RWPE2 (cell line): Measurements from ENCODE around the gene SLC35F6.

Experiments used
- ATAC-seq: fragments of 200-7000 bp; cut with Tn5 transposase; 3 replicates; pipeline ENCODE4 v1.9.1; 2021; ENCODE audit warnings: low read depth
- DNase-seq: peaks from one replicate; pipeline ENCODE4 v3.0.0-alpha.2; 2020; ENCODE audit warnings: low spot score
- H3K27ac ChIP-seq: fragments of 450-650 bp; 2 replicates; pipeline ENCODE4 v1.5.1; 2017; ENCODE audit warnings: mild to moderate bottlenecking; ENCODE audit not compliant: poor library complexity, severe bottlenecking
- H3K27me3 ChIP-seq: fragments of 250-450 bp; sonication (Bioruptor Pico); 2 replicates; pipeline ENCODE4 v1.5.1; 2021; ENCODE audit warnings: mild to moderate bottlenecking, moderate library complexity; ENCODE audit not compliant: insufficient read depth, poor library complexity, severe bottlenecking
- H3K36me3 ChIP-seq: fragments of 250-450 bp; sonication (Bioruptor Pico); 2 replicates; pipeline ENCODE4 v1.5.1; 2020; ENCODE audit warnings: low read depth, mild to moderate bottlenecking, moderate library complexity
- H3K4me1 ChIP-seq: fragments of 250-450 bp; sonication (Bioruptor Pico); 2 replicates; pipeline ENCODE4 v1.5.1; 2021; ENCODE audit warnings: mild to moderate bottlenecking, moderate library complexity; ENCODE audit not compliant: insufficient read depth, poor library complexity, severe bottlenecking
- H3K4me3 ChIP-seq: fragments of 250-450 bp; sonication (Bioruptor Pico); 2 replicates; pipeline ENCODE4 v1.5.1; 2021; ENCODE audit warnings: mild to moderate bottlenecking, moderate library complexity; ENCODE audit not compliant: severe bottlenecking
- H3K9me3 ChIP-seq: fragments of 250-450 bp; sonication (Bioruptor Pico); 2 replicates; pipeline ENCODE4 v1.5.1; 2021; ENCODE audit warnings: mild to moderate bottlenecking, moderate library complexity; ENCODE audit not compliant: severe bottlenecking
- TF ChIP-seq, protein P1 (sequence below): fragments of 450-650 bp; IDR thresholded peaks from one replicate; pipeline ENCODE4 v1.5.1; 2017; ENCODE audit warnings: mild to moderate bottlenecking, moderate library complexity; ENCODE audit not compliant: poor library complexity, severe bottlenecking

Gene SLC35F6

GRCh38 chr2:26735883-26736588, 28.0 kb upstream of the SLC35F6 start:
- no peaks in the 10 kb centered on the region for H3K27me3 ChIP-seq
- H3K9me3 ChIP-seq, result no peaks in the 10 kb centered on the region
- no peak overlapping the region for H3K27ac ChIP-seq
- TF ChIP-seq, protein P1, sequence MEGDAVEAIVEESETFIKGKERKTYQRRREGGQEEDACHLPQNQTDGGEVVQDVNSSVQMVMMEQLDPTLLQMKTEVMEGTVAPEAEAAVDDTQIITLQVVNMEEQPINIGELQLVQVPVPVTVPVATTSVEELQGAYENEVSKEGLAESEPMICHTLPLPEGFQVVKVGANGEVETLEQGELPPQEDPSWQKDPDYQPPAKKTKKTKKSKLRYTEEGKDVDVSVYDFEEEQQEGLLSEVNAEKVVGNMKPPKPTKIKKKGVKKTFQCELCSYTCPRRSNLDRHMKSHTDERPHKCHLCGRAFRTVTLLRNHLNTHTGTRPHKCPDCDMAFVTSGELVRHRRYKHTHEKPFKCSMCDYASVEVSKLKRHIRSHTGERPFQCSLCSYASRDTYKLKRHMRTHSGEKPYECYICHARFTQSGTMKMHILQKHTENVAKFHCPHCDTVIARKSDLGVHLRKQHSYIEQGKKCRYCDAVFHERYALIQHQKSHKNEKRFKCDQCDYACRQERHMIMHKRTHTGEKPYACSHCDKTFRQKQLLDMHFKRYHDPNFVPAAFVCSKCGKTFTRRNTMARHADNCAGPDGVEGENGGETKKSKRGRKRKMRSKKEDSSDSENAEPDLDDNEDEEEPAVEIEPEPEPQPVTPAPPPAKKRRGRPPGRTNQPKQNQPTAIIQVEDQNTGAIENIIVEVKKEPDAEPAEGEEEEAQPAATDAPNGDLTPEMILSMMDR, result no peak
- 0 out of 3 replicates have a peak, but pooled peaks have one; percentile 10 for ATAC-seq
- no peaks in the 10 kb centered on the region for H3K36me3 ChIP-seq
- no peak overlapping the region for H3K4me3 ChIP-seq
- no peak for DNase-seq
- H3K4me1 ChIP-seq, result no peaks in the 10 kb centered on the region

DNA sequence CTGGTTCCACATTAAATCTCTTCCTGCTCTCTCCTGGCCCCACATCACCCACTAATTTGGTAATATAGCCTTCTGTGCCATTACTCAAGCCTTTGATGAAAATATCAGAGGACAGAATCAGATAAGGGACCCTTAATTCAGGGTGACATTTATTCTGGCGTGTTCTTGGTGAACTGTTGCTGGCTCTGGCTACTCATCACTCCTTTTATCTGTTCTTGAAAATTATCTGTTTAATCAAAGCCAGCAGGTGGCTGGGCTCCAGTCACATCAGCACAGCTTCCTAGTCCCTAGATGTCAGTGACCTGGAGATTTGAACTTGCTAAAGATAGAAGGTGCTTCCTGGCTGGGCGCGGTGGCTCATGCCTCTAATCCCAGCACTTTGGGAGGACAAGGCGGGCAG, 26.9 kb upstream of the SLC35F6 start:
- no peaks in the 10 kb centered on the region for H3K9me3 ChIP-seq
- no peak for ATAC-seq
- H3K27ac ChIP-seq, result no peak overlapping the region
- H3K4me1 ChIP-seq, result no peaks in the 10 kb centered on the region
- no peaks in the 10 kb centered on the region for H3K36me3 ChIP-seq
- no peak overlapping the region for H3K4me3 ChIP-seq
- TF ChIP-seq, protein P1, result no peak
- DNase-seq, result no peak
- no peaks in the 10 kb centered on the region for H3K27me3 ChIP-seq

- Histone ChIP-seq H3K9me3 (no peaks in the 10 kb centered on the region), H3K4me1 (no peaks in the 10 kb centered on the region), H3K4me3 (no peak overlapping the region), H3K27me3 (no peaks in the 10 kb centered on the region), H3K27ac (no peak overlapping the region), H3K36me3 (no peaks in the 10 kb centered on the region)
- ATAC-seq, result no peak
- TF ChIP-seq, protein P1, result no peak
- DNase-seq, result no peak
These were observed 25.6 kb upstream of the SLC35F6 start for GRCh38 chr2:26738481-26738880.

DNA sequence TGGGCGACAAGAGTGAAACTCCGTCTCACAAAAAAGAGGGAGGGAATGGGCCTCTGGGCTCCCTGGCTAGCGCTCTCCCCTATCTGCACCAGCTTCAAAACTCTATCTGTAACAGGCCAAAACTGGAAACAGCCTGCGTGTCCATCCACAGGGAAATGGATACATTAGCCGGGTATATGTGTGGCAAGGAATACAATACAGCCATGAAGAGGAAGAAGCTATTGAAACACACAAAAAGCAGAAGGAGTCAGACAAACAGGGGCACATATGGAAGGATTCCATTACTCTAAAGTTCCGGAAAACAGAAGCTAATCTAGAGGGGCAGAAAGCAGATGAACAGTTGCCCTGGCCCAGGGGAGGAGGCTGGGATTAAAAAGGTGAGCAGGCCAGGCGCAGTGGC, 24.6 kb upstream of the SLC35F6 start:
- no peak overlapping the region for H3K27ac ChIP-seq
- H3K9me3 ChIP-seq, result no peaks in the 10 kb centered on the region
- H3K4me3 ChIP-seq, result no peak overlapping the region
- no peaks in the 10 kb centered on the region for H3K36me3 ChIP-seq
- DNase-seq (no peak), ATAC-seq (no peak)
- no peaks in the 10 kb centered on the region for H3K4me1 ChIP-seq
- H3K27me3 ChIP-seq, result no peaks in the 10 kb centered on the region
- TF ChIP-seq, protein P1, result no peak

- DNase-seq (no peak), ATAC-seq (no peak)
- Histone ChIP-seq H3K27me3 (no peaks in the 10 kb centered on the region), H3K9me3 (no peaks in the 10 kb centered on the region), H3K36me3 (no peaks in the 10 kb centered on the region), H3K4me1 (no peaks in the 10 kb centered on the region), H3K27ac (no peak overlapping the region), H3K4me3 (no peak overlapping the region)
- TF ChIP-seq, protein P1, result no peak
These were observed 23.7 kb upstream of the SLC35F6 start for GRCh38 chr2:26740346-26740745.
